NCI-H345 treated with DMSO at 0.1 percent for 48 hours (cell line): ENCODE data around the gene EGLN1.

Experiments used
- DNase-seq: peaks from one replicate; lab custom pipeline; 2025; ENCODE audit not compliant: unreplicated experiment; lab: John Stamatoyannopoulos, UW

EGLN1 gene

DNA sequence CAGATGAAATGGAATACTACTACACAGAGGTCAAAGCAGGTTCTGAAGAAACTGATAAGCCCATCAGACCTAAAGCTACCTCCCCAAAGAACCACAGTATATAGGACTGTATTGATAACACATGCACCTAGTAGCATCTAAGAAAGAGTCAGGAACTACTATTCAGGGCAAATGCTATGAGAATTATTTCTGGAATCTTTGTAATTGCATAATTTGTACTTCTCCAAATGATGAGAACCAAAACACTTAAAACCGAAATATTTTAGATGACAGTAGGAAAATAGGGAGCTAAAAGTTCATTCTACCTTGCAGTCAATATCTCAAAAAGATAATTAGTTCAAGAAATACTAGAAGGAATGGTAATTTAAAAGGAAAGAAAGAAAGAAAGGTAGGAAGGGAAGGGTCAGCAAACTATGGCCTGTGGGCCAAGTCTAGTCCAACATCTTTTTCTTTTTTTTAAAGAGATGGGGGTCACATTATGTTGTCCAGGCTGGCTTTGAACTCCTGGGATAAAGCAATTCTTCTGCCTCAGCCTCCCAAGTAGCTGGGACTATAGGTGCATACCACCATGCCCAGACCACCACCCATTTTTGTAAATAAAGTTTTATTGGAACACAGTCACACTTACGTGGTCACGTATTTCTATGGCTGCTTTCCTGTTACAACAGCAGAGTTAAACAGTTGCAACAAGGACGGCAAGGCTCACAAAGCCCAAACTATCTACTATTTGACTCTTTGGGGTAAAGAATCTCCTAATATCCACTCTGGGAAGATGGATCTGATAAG is 24.0 kb downstream of the EGLN1 start:
- no peak for DNase-seq

DNA sequence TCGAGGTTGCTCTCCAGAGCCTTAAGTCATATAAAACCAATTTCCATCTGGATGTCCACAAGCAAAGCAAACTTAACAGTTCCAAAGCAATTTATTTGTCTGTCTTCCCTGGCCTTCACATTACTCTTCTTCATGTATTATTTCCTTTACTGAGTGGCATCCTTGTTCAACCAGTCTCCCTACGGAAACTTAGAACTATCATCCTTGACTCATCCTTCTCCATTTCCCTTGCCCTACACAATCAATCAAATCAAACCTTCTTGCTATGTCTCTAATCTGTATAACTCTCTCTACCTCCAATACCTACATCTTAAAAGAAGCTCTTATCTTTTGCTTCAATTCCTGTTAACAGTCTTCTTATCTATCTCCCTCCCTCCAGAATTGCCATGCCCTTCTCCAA is 25.4 kb downstream of the EGLN1 start:
- DNase-seq: no peak

DNA sequence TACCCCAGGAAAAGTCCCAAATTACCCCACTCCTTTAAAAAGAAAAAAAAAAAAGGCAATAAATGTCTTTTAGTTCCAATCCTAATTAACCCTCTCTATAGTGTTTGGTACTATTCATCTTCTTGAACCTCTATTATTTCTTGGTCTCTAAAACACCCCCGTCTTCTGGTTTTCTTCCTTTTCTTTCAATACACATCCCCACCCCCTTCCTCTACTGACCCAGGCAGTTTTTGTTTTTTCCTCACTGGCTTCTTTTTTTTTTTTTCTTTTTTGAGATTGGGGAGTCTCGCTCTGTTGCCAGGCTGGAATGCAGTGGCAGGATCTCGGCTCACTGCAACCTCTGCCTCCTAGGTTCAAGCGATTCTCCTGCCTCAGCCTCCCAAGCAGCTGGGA is 26.1 kb downstream of the EGLN1 start:
- DNase-seq: no peak

DNA sequence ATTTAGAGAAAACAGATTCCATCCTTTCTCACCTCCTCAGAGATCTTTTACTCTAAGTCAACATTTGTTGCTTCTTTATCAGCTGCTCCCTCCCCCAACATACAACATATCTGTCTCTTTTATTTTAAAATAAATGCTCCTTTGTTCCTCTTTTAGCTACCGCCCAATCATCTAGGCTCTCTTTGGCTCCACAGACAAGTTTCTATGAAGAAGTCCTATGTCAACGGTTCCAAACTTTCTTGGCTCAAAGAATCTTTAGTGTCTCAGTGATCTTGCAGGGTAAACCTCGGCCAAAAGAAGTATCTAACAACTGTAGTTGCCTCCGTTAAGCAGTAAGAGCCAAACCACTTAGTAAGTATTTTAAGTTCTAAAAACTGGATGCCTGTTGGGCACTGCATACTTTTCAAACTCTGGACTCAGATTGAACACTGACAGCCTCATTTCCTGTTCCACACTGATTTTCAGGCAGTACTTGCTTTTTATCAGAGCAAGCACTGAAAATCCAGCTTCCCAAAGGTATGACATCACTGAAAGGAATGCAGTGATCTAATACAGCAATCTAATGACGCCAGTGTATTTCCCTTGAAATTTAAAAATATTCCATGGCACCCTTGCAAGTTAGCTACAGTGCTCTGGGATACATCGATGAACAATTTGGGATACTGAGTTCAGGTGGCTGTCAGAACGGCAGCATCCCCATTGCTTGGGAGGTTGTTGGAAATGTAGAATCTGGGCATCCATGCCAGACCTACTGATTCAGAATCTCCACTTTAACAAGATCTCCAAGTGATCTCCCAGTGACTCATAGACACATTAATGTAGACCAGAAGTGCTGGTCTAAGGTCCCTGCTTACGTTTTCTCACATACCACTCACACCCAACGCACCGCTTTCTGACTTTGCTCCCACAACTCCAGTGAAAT is 26.8 kb downstream of the EGLN1 start:
- no peak for DNase-seq

DNA sequence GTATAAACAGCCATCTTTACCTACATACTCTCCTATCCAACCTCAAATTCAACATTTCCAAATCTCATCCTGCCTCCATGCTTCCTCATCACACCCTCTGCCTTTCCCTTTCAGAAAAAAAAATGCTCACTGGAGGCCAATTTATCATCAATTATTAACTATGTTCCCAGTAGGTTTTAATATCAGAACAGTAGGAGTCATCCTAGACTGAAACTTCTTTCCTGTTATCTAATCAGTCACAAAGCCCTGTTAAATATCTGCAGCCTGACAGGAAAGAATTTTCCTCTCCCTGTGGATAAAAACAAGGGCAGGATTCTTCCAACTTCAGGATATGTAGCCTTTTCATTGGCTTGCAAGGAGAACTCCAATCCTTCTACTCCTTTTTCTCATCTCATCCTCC is 28.4 kb downstream of the EGLN1 start:
- no peak for DNase-seq

DNA sequence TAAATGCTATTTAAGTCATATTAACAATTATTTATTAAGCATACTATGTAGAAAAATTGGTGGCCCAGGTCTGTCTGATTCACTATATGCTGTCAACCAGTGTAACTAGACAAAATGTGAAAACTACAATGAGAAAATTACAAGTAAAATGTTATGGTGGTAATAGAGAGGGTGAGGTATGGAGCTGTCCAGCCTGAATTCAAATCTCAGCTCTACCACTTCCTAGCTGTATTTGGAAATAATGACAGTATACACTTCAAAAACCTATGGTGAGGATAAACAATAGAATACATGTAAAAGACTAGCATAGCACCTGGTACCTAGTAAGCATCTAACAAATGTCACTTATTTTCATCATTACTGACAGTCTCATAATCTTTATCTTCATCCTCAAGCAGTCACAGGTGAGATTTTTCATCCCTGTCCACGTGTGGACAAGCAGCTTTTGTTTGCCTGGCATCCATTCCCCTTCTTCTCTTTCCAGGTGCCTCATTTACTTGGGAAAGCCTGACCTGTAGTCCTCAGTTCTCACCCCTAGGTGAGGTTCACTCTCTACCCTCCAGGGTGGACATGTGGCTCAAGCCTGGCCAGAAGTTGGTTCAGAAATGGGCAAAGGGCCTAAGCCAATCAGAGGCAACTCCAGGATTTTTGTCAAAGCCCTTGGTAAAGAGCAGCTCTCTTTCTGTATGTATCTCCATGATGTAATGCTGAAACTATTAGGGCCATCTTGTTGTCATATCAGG is 29.5 kb downstream of the EGLN1 start:
- DNase-seq: no peak

DNA sequence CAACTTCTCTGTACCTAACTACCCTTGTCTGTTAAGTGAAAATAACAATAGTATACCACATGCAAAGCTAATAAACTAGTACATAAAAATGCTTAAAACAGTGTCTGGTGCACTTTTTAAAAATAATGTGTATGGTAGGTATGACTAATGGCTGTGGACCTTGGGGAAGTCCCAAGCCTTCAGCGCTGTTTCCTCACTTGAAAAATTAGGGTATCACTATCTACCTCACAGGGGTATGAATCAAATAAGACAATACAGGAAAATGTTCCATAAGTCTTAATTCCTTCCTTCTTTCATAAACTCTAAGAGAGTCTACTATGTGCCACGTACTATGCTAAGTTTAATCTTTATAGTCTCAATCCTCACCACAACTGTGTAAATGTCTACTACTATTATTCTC is 32.0 kb downstream of the EGLN1 start:
- no peak for DNase-seq

DNA sequence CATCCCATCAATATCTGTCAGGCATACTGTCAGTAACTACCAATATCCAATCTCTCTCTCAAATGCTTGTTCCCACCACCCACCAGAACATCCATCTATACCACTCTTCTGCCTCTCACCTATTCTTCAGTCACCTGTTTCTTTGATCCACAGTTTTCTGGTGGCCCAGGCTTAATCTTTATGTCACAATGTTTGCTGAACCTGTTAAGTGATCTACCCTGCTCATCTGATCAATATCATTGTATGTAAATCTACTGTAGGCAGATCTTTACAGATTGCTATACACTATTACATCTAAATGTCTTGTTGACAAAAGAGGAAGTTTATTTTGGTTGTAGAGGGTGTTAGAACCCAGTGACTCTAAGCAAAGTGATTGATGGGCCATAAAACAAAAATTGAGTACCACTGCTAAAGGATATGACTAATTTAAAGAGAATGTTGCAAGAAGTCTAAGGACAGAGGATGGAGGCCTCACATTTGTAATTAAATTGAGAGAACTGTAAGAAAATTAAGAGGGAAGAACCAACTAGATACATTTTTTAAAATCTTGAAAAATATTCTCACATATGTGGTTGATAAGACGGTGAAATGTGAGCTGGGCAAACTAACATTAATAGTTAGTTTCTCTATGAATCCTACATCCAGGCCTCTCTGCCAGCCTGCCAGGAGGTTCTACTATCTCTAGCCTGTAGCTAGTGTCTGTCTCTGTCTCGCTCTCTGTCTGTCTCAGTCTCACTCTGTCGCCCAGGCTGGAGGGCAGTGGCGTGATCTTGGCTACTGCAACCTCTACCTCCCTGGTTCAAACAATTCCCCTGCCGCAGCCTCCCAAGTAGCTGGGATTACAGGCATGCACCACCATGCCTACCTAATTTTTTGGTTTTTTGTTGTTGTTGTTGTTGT is 34.1 kb downstream of the EGLN1 start:
- no peak for DNase-seq

DNA sequence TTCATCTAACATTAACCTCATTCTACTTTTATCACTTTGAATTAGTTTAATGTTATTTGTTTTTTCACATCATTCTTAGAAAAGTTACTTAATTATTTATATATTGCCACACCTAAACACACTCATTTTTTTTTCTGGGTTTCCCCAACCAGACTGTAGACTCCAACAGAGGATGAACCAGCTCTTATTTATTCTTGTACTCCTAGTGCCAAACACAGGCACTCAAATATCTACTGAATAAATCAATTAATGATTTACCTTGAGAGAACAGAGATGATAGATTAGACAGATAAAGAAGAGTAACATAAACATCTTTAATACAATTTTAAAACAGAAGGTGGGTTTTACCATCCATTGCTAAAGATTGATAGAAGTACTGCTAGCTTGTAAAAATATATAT is 35.6 kb downstream of the EGLN1 start:
- DNase-seq: no peak

DNA sequence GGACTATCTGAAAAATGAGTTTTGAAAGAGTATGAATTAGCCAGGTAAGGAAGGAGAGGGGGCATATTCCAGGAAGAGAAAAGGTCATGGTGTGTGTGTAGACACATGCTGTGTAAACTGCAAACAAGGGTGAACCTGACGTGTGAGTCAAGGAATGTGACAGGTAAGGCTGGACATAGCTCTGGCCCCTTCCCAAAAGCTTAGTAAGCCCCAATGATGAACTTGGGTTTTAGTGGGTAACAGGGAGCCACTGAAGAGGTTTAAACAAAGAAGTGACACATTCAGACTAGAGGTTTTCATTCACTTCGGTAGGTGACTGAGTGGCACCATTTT is 36.7 kb downstream of the EGLN1 start:
- DNase-seq: no peak

DNA sequence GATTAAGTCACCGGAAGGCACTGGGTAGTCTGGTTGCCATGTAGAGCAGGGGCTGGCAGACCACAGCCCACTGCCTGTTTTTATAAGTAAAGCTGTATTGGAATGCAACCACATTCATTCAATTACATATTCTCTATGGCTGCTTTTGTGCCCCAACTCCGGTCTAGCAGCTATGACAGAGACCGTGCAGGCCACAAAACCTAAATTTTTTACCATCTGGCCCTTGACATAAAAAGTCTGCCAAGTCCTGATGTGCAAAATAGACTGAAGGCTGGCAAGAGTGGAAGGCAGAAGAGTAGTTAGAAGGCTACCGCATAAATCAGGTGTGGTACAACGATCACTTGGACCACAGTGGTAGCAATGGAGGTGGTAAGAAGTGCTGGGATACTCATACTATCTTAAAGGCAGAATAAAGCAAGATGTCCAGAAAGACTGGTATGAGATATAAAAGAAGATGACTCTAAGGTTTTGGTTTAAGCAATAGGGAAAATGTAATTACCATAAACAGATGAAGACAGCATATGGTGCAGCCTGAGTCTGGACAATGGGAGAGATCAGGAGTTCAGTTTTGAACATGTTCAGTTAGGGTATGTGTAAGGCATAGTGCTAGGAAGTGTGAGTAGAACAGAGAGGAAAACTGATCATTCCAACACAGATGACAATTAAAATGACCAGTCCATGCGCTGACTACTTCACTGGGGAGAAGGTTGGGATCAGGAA is 37.2 kb downstream of the EGLN1 start:
- DNase-seq: no peak

DNA sequence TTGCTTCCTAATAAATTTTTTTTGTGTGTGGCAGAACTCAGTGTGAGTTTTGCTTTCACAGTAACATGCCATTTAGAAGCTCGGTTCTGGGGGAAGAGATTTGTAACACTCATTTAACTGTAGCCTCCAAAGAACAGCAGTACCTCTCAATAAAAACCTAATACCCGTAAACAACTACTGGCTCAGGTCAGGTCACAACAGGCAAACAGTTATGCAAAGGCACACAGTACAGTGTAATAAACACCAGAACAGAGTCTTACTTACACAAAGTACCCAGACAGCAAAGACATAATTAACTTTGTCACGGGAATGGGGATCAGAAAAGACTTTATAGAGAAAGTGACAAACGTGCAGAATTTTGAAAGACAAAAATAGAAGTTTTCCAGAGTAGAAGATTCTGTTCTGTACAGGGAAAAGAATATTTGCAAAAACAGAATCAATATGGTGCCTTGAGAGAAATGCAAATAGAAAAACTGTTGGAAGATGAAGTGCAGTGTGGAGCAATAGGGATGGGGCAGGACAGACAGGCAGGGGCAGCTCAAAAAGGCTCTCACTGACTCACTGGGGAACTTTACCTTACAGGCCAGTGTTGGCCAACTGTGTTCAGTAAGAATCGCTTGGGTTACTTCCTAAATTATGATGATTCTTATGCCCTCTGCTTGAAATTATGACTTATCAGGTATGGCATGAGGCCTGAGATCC is 38.8 kb downstream of the EGLN1 start:
- DNase-seq: no peak

DNA sequence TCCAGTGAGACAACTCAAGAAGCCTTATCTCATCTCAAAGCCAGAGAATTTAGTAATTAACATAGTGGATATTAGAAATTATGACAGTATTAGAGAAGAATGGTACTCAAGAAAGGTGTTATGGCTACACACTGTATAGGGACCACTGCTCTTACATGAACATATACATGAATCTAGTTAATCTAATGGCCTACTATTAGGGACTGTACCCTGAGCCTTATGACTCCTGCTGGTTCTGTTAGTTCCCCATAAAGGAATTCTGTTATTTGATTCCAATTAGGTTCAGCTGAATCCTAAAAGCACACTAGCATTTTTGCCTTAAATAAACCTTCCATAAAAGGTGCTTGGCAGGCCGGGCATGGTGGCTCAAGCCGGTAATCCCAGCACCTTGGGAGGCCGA is 39.7 kb downstream of the EGLN1 start:
- no peak for DNase-seq

DNA sequence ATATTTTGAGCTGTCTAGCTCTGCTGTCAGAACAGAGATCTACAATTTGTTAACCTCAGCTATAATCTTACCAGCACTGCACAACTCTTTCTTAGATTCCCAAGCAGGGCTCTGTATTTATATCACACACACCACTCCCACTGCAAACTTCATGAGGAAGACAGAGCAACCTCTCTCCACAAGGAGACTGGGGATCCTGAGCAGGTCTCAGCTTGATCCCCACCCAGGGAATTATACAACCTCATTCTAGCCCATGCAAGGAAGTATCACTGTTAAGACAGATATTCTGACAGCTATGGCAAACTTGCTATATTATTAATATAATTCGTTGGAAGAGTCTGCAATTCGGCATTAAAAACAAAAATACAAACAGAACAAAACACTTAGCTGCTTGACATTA is 40.4 kb downstream of the EGLN1 start:
- DNase-seq: no peak

DNA sequence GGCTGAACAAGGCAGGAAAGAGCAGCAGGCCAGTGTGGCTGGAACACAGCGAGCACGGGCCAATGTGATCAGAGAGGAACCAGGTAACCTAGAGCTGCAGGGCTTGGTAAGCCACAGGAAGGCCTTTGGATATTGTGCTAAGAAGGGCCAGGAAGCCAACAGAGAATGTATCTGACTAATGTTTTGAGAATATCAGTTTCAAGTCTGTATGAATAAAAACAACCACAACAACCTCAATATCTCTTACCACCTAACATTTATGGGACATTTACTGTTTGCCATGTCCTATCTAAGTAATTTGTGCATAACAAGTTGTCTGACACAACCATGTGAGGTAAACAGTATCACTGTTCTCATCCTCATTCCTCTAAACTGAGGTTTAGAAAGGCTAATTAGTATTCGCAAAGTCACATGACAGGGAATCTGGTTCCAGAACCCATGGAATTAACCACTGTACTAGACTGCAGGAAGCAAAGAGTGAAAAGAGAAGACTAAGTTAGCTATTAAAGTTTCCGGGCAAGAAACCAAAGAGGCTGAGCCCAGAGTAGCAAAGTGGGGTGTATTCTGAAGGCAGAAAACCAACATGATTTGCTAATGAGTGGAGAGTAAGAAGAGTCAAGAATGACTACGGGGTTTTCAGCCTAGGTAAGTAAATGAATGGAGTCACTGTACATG is 45.1 kb downstream of the EGLN1 start:
- DNase-seq: no peak

DNA sequence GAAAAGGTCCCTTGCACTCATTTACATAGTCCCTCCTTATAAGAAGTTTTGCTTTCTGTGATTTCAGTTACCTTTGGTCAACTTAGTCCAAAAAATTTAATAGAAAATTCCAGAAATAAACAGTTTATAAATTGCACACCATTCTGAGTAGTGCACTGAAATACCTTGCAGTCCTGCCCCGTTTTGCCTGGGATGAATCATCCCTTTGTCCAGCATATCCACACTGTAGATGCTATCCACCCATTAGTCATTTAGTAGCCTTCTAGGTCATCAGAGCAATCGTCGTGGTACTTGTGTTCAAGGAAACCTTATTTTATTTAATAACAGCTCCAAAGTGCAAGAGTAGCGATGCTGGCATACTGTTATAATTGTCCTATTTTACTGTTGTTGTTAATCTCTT is 46.0 kb downstream of the EGLN1 start:
- no peak for DNase-seq

DNA sequence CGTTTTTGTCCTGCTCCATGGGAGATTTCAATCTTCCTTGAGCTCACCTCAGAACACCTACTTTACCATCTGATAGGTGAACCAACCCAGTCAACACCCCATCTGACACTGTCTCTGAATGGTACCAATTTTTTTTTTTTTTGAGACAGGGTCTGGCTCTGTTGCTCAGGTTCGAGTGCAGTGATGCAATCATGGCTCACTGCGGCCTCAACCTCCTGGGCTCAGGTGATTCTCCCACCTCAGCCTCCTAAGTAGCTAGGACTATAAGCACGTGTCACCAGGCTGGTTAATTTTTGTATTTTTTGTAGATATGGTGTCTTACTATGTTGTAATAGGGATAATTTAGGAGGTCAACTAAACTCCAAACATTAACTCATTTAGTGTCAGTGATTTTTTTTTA is 47.7 kb downstream of the EGLN1 start:
- no peak for DNase-seq

DNA sequence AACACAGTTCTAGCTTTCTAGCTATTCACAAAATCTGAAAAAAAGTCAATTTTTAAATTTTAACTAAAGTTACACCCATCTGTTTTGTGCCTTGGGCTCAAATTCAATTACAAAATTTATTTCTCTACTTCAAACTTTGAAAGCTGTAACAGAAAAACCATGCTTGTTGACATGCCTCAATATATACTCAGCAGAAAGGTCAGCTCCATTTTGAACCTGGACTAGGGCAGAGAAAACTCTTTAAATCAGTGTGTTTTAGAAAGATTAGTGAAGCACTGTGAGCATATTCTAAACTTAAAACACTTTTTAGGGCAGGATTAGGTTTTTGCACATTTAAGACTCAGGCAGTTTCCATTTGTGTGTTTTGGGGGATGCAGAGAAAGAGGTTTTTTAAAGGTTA is 49.6 kb downstream of the EGLN1 start:
- no peak for DNase-seq

DNA sequence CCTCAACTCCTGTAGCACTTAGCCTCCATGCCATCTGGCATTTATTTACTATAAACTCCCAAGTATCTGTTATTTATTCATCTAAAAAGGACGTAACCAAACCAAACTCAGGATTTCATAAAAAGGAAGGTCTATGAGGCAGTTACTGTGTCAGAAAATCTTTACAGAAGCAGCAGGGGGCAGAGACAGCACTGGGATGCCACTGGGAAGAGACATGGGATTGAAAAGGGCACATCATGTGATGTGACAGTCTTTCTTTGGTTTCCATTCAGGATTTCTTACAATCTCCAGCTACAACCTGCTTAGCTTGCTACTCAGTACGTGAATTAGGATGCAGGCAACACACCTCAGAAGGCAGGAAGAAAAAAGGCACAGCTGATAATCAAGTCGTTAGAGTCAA is 52.8 kb downstream of the EGLN1 start:
- no peak for DNase-seq
